ENCODE measurements around the gene ACAP1.

- TF ChIP-seq POLR2AphosphoS5 (IDR thresholded peaks at IDR 0.05), result peak; percentile 77
- no peak for TF ChIP-seq CTCF (IDR thresholded peaks at IDR 0.05)
- peak; percentile 82 for TF ChIP-seq POLR2A (IDR thresholded peaks at IDR 0.05)
Observed at GRCh38 chr17:7380855-7381683, 44.7 kb downstream of the ACAP1 start, which contains the start of gene TNK1.
